Right lobe of liver (tissue), 6 donors: ENCODE measurements around the gene TGFBR1. TPM values are rescaled to one million over a fixed set of nuclear protein-coding genes. Genes with fewer than 3 reads are reported as not detected.

Experiments
- ATAC-seq, 4 donors: fragments of 200-7000 bp; cut with Tn5 transposase; one replicate each; pipeline ENCODE4 v1.9.1; 2020; ENCODE audit warnings: mild to moderate bottlenecking in 4 of 4, moderate library complexity in 4 of 4
- DNase-seq, 3 donors: peaks; one replicate each; pipeline ENCODE4 v3.0.0-alpha.2; 2020
- H3K27ac ChIP-seq, 3 donors: fragments of 200-600 bp; one replicate each; pipeline ENCODE4 v1.8.0; 2022
- H3K27me3 ChIP-seq, 2 donors: fragments of 200-600 bp; one replicate each; pipeline ENCODE4 v1.8.0; 2022
- H3K36me3 ChIP-seq, 4 donors: fragments of 200-600 bp; sonication (generic) in 1 of 4; one replicate each; pipeline versions ENCODE4 v1.5.1 to v1.8.0; 2017 to 2022; ENCODE audit warnings: control low read depth in 1 of 4
- H3K4me1 ChIP-seq, 4 donors: fragments of 200-600 bp; sonication (generic) in 1 of 4; one replicate each; pipeline versions ENCODE4 v1.5.1 to v1.8.0; 2017 to 2022; ENCODE audit warnings: control low read depth in 1 of 4
- H3K4me3 ChIP-seq, 3 donors: fragments of 200-600 bp; one replicate each; pipeline ENCODE4 v1.8.0; 2022
- H3K9me3 ChIP-seq, 4 donors: fragments of 200-600 bp; sonication (generic) in 1 of 4; one replicate each; pipeline versions ENCODE4 v1.5.1 to v1.8.0; 2017 to 2022; ENCODE audit warnings: control low read depth in 1 of 4
- CTCF ChIP-seq, 4 donors: fragments of 200-600 bp in 3 of 4; fragments of 450-650 bp in 1 of 4; IDR thresholded peaks; one replicate each; pipeline versions ENCODE4 v1.5.1 to v1.8.0; 2016 to 2022; ENCODE audit warnings: antibody characterized with exemption in 4 of 4, mild to moderate bottlenecking in 2 of 4
- POLR2A ChIP-seq: fragments of 450-650 bp; IDR thresholded peaks from one replicate; pipeline ENCODE4 v1.6.1; 2017; ENCODE audit warnings: antibody characterized with exemption, mild to moderate bottlenecking
- WGBS: methylation state at CpG from one replicate; pipeline ENCODE4 v1.1.6; 2018; ENCODE audit warnings: low coverage, low lambda C conversion rate; ENCODE audit not compliant: insufficient coverage; ENCODE audit errors: missing lambda C conversion rate; 5-methylcytosine and 5-hydroxymethylcytosine counted together
- intact Hi-C, 2 donors: fragments of 100-400 bp; cut with DNase I; formaldehyde crosslinking; loops; one replicate each; pipeline versions ENCODE4 v1.11.2 to v1.14.1; 2022
- total RNA-seq, 6 experiments: library from RNA; depleted of rRNA in 2 of 6; stranded (reverse); fragments of >200 nt in 2 of 6; fragmentation: NEBNext Ultra II Directional in 3 of 6; extraction: Animal tissue kit (Norgen Biotek cat#: 25700) in 3 of 6; gene quantifications; one replicate each; pipeline versions ENCODE4 v1.1.0 to v1.2.4, GENCODE V29; 2016 to 2023
- donor health status: DM: no; HTN: yes; CAD: no.
- donor health status: DM: no; HTN: no; CAD: no.
- donor health status: DM: no; HTN: no; CAD: no.
- donor health status: DM: no; HTN: yes; CAD: no.
- donor health status: DM: no; HTN: yes; CAD: no.

The TGFBR1 gene
- total RNA-seq, 6 experiments from 2014 or later = 9.6 to 26.4 (median 13.4) TPM

GRCh38 chr9:99150451-99151171 is 45.7 kb downstream of the TGFBR1 start:
- H3K36me3 ChIP-seq = peaks cover 0 to 19% (median 2%) of the 10 kb centered on the region in 4 donors
- no peak overlapping the region for H3K4me3 ChIP-seq
- no peaks in the 10 kb centered on the region for H3K27me3 ChIP-seq
- no peak for ATAC-seq
- TF ChIP-seq CTCF (IDR thresholded peaks at IDR 0.05) (no peak), POLR2A (no peak)
- no peaks in the 10 kb centered on the region for H3K4me1 ChIP-seq
- no peaks in the 10 kb centered on the region for H3K9me3 ChIP-seq
- intact Hi-C loops = no loop called here
- WGBS = 81% methylated on average over 8 of the region's 8 CpGs
- DNase-seq = no peak
- H3K27ac ChIP-seq = no peak overlapping the region

GRCh38 chr9:99154356-99154755 is 49.4 kb downstream of the TGFBR1 start:
- H3K9me3 ChIP-seq = no peaks in the 10 kb centered on the region
- no peak overlapping the region for H3K27ac ChIP-seq
- DNase-seq = no peak
- H3K4me1 ChIP-seq = no peaks in the 10 kb centered on the region
- no peaks in the 10 kb centered on the region for H3K27me3 ChIP-seq
- peaks cover 0 to 2% (median 0%) of the 10 kb centered on the region in 4 donors for H3K36me3 ChIP-seq
- H3K4me3 ChIP-seq = no peak overlapping the region
- TF ChIP-seq POLR2A (no peak), CTCF (IDR thresholded peaks at IDR 0.05) (no peak)
- intact Hi-C loops = no loop called here
- no peak for ATAC-seq
- 75% methylated on average over 3 of the region's 3 CpGs for WGBS

GRCh38 chr9:99155736-99156135 is 50.8 kb downstream of the TGFBR1 start:
- WGBS = 50% methylated on average over 2 of the region's 2 CpGs
- Histone ChIP-seq H3K4me1 (no peaks in the 10 kb centered on the region), H3K9me3 (no peaks in the 10 kb centered on the region), H3K27ac (no peak overlapping the region), H3K4me3 (no peak overlapping the region), H3K36me3 (peaks cover 0 to 2% (median 0%) of the 10 kb centered on the region in 4 donors), H3K27me3 (no peaks in the 10 kb centered on the region)
- ATAC-seq (no peak), DNase-seq (no peak)
- no peak for TF ChIP-seq POLR2A
- TF ChIP-seq CTCF (IDR thresholded peaks at IDR 0.05) = no peak
- intact Hi-C loops = no loop called here

GRCh38 chr9:99158629-99159028 is 53.7 kb downstream of the TGFBR1 start:
- whole genome bisulfite sequencing = 29% methylated on average over 1 of the region's 4 CpGs
- intact Hi-C loops = no loop called here
- DNase-seq (no peak), ATAC-seq (peak in 1 of 4 donors; percentile 33)
- Histone ChIP-seq H3K27ac (no peak overlapping the region), H3K27me3 (no peaks in the 10 kb centered on the region), H3K9me3 (no peaks in the 10 kb centered on the region), H3K4me1 (no peaks in the 10 kb centered on the region), H3K4me3 (no peak overlapping the region), H3K36me3 (no peaks in the 10 kb centered on the region)
- no peak for TF ChIP-seq POLR2A
- no peak for TF ChIP-seq CTCF (IDR thresholded peaks at IDR 0.05)
